K562 (cell line): Measurements from ENCODE around the gene CACNA1A. TPM values are rescaled to one million over a fixed set of nuclear protein-coding genes. Genes with fewer than 3 reads are reported as not detected.

Experiments used
- ARID2 ChIP-seq: fragments of 450-650 bp; IDR thresholded peaks from 2 replicates; pipeline ENCODE4 v1.6.1; 2017; ENCODE audit warnings: antibody characterized with exemption, mild to moderate bottlenecking
- CHD2 ChIP-seq: IDR thresholded peaks from 2 replicates; pipeline ENCODE4 v1.6.1; 2011; ENCODE audit warnings: low read depth, low read length
- GTF3C2 ChIP-seq: IDR thresholded peaks from 3 replicates; pipeline ENCODE4 v1.6.1; 2011; ENCODE audit warnings: borderline replicate concordance, mild to moderate bottlenecking, moderate library complexity; ENCODE audit not compliant: insufficient read length; ENCODE audit errors: extremely low read depth
- HDAC6 ChIP-seq: IDR thresholded peaks from 2 replicates; pipeline ENCODE4 v1.6.1; 2012; ENCODE audit warnings: low read depth, mild to moderate bottlenecking, control low read depth, inconsistent platforms, low read length, moderate library complexity
- HMGN3 ChIP-seq: IDR thresholded peaks from 2 replicates; pipeline ENCODE4 v1.6.1; 2011; ENCODE audit warnings: borderline replicate concordance, low read depth, mild to moderate bottlenecking, mixed read lengths, low read length; ENCODE audit not compliant: insufficient read length; ENCODE audit errors: extremely low read depth
- NRF1 ChIP-seq, 2 experiments: fragments of 450-650 bp; IDR thresholded peaks in 1 of 2; conservative IDR thresholded peaks in 1 of 2; 2 replicates each; pipeline ENCODE4 v1.6.1; 2014; ENCODE audit warnings: mild to moderate bottlenecking in 2 of 2
- POLR2B ChIP-seq: fragments of 450-650 bp; IDR thresholded peaks from 2 replicates; pipeline ENCODE4 v1.6.1; 2018; ENCODE audit warnings: low read depth; ENCODE audit not compliant: partially characterized antibody
- RBM25 ChIP-seq: fragments of 200-400 bp; formaldehyde crosslinking; IDR thresholded peaks from 2 replicates; pipeline ENCODE4 v1.6.1; 2018; ENCODE audit warnings: low read length, low read depth, moderate library complexity; ENCODE audit not compliant: severe bottlenecking
- REST ChIP-seq, 2 experiments: fragments of 450-650 bp; formaldehyde crosslinking in 1 of 2; IDR thresholded peaks; 2 replicates each; pipeline versions ENCODE4 v1.4.0 to v1.6.1; 2014 to 2020; ENCODE audit warnings: mild to moderate bottlenecking in 2 of 2, borderline replicate concordance in 1 of 2, low read depth in 1 of 2
- RFX1 ChIP-seq: fragments of 450-650 bp; IDR thresholded peaks from 2 replicates; pipeline ENCODE4 v1.6.1; 2016; ENCODE audit warnings: mild to moderate bottlenecking, moderate library complexity
- WHSC1 ChIP-seq: IDR thresholded peaks from one replicate; pipeline ENCODE4 v1.6.1; 2012; ENCODE audit warnings: low read length, control low read depth, inconsistent platforms
- ZBTB7A ChIP-seq: IDR thresholded peaks from 2 replicates; pipeline ENCODE4 v1.6.1; 2011; ENCODE audit warnings: low read depth, mild to moderate bottlenecking, low read length, moderate library complexity, borderline replicate concordance; ENCODE audit not compliant: control insufficient read depth
- ZKSCAN1 ChIP-seq: fragments of 150-350 bp; IDR thresholded peaks from 2 replicates; pipeline ENCODE4 v1.6.1; 2016; ENCODE audit warnings: low read depth, low read length
- ZNF134 ChIP-seq: fragments of 250-450 bp; sonication (Bioruptor Pico); conservative IDR thresholded peaks from 2 replicates; pipeline ENCODE4 v1.4.0; 2020
- ZNF583 ChIP-seq: fragments of 250-450 bp; sonication (Bioruptor Pico); IDR thresholded peaks from 2 replicates; pipeline ENCODE4 v1.4.0; 2020
- polyA plus RNA-seq, 8 experiments: library from polyadenylated mRNA; depleted of rRNA in 4 of 8; stranded (reverse) in 5 of 8; unstranded in 3 of 8; fragments of >200 nt; fragmentation: Nextera tagmentation in 2 of 8; fragmentation: Illumina TruSeq in 1 of 8; extraction: Ambion mirVana in 2 of 8; extraction: Trizol in 1 of 8; gene quantifications; 2 replicates each; pipeline versions ENCODE4 v1.2.1 to v1.2.3, GENCODE V29; 2011 to 2014; ENCODE audit warnings: inconsistent platforms in 1 of 8, missing spikeins in 1 of 8
- total RNA-seq, 7 experiments: library from RNA; depleted of rRNA in 6 of 7; stranded (reverse); fragments of >200 nt in 6 of 7; fragmentation: Illumina TruSeq in 2 of 7; extraction: Trizol in 2 of 7; gene quantifications; 2 replicates each; pipeline versions ENCODE4 v1.2.1 to v1.2.3, GENCODE V29; 2011 to 2021; ENCODE audit warnings: low replicate concordance in 1 of 7

CACNA1A gene
- total and polyA plus RNA-seq, 9 of the 15 experiments (the other 6 are each of a cell fraction or from before 2014, with no cell fraction given), result 0.03 to 0.20 (median 0.09) TPM; not detected in 1

GRCh38 chr19:13162724-13163608 is 343.3 kb downstream of the CACNA1A start (continued):
- TF ChIP-seq REST (IDR thresholded peaks at IDR 0.05; ENCODE audit: borderline replicate concordance), result peak; percentile 20; the same call in 1 of the 2 replicates
- 0 out of 2 replicates have a peak, but pooled peaks have one; percentile 44 for TF ChIP-seq REST (CRISPR knock-in tag; IDR thresholded peaks at IDR 0.05; ENCODE audit: low read depth)
- no peak for TF ChIP-seq WHSC1
- peak; percentile 77 to 84 for TF ChIP-seq NRF1 (conservative IDR thresholded peaks at IDR 0.05 in 1 of 2, IDR thresholded peaks at IDR 0.05 in 1 of 2)
- TF ChIP-seq ZKSCAN1, result 0 out of 2 replicates have a peak, but pooled peaks have one; percentile 28
- TF ChIP-seq CHD2, result peak; percentile 36
- no peak for TF ChIP-seq HDAC6
- no peak for TF ChIP-seq RBM25
- TF ChIP-seq HMGN3, result peak; percentile 97
- peak; percentile 80 for TF ChIP-seq POLR2B
- TF ChIP-seq ARID2, result no peak
- peak; percentile 100 for TF ChIP-seq ZBTB7A
- TF ChIP-seq ZNF134 (CRISPR knock-in tag), result no peak
- TF ChIP-seq GTF3C2, result peak; percentile 52
- TF ChIP-seq RFX1, result no peak
- peak; percentile 60; the same call in 1 of the 2 replicates for TF ChIP-seq ZNF583 (CRISPR knock-in tag)
